Neural cell (in vitro differentiated cells): ENCODE measurements around the gene TCN2. TPM values are rescaled to one million over a fixed set of nuclear protein-coding genes. Genes with fewer than 3 reads are reported as not detected.

Experiments used
- H2AFZ ChIP-seq: fragments of 200-600, 300-800 bp; sonication (generic), shearing (Covaris generic); 2 replicates; pipeline ENCODE4 v1.6.0; 2014; ENCODE audit warnings: low read depth, mild to moderate bottlenecking, antibody characterized with exemption, low read length, moderate library complexity
- H3F3A ChIP-seq: fragments of 200-600 bp; shearing (Covaris generic); 2 replicates; pipeline ENCODE4 v1.6.1; 2016; ENCODE audit warnings: mild to moderate bottlenecking, moderate library complexity, mixed read lengths, antibody characterized with exemption, low read length; ENCODE audit not compliant: insufficient read depth, poor library complexity, severe bottlenecking
- H3K27ac ChIP-seq: fragments of 200-600, 300-800 bp; sonication (generic), shearing (Covaris generic); 2 replicates; pipeline ENCODE4 v1.5.1; 2014; ENCODE audit warnings: mild to moderate bottlenecking, low read length, moderate library complexity
- H3K27me3 ChIP-seq: fragments of 300-800, 200-600 bp; sonication (generic), shearing (Covaris generic); 2 replicates; pipeline ENCODE4 v1.6.0; 2014; ENCODE audit warnings: mild to moderate bottlenecking, low read depth, low read length, moderate library complexity; ENCODE audit not compliant: insufficient read depth
- H3K36me3 ChIP-seq: fragments of 300-800, 200-600 bp; sonication (generic), shearing (Covaris generic); 2 replicates; pipeline ENCODE4 v1.5.1; 2014; ENCODE audit warnings: mild to moderate bottlenecking, antibody characterized with exemption, low read length, moderate library complexity; ENCODE audit not compliant: insufficient read depth
- H3K4me2 ChIP-seq: fragments of 300-800, 200-600 bp; sonication (generic), shearing (Covaris generic); 2 replicates; pipeline ENCODE4 v1.6.0; 2014; ENCODE audit warnings: mild to moderate bottlenecking, low read length
- H3K4me3 ChIP-seq: fragments of 300-800, 200-600 bp; sonication (generic), shearing (Covaris generic); 2 replicates; pipeline ENCODE4 v1.5.1; 2014; ENCODE audit warnings: mild to moderate bottlenecking, low read length, moderate library complexity
- H3K79me2 ChIP-seq: fragments of 200-600 bp; shearing (Covaris generic); replicated peaks from 2 replicates; pipeline ENCODE4 v1.6.0; 2014; ENCODE audit warnings: mild to moderate bottlenecking, low read length, moderate library complexity; ENCODE audit not compliant: insufficient read depth
- H3K9ac ChIP-seq: fragments of 300-800, 200-600 bp; sonication (generic), shearing (Covaris generic); 2 replicates; pipeline ENCODE4 v1.6.1; 2016; ENCODE audit warnings: mild to moderate bottlenecking, low read length, mixed read lengths
- H3K9me2 ChIP-seq: fragments of 200-600 bp; shearing (Covaris generic); 2 replicates; pipeline ENCODE4 v1.6.1; 2016; ENCODE audit warnings: mild to moderate bottlenecking, low read length, mixed read lengths; ENCODE audit not compliant: insufficient read depth
- H3K9me3 ChIP-seq: fragments of 200-600, 300-800 bp; sonication (generic), shearing (Covaris generic); 2 replicates; pipeline ENCODE4 v1.6.1; 2016; ENCODE audit warnings: mild to moderate bottlenecking, mixed run types, low read length, moderate library complexity, mixed read lengths
- H4K20me1 ChIP-seq: fragments of 200-600 bp; shearing (Covaris generic); 2 replicates; pipeline ENCODE4 v1.6.1; 2016; ENCODE audit warnings: mild to moderate bottlenecking, mixed run types; ENCODE audit not compliant: insufficient read depth
- CTCF ChIP-seq: fragments of 450-650 bp; IDR thresholded peaks from 2 replicates; pipeline ENCODE4 v1.5.1; 2014; ENCODE audit warnings: antibody characterized with exemption, mild to moderate bottlenecking, moderate library complexity; ENCODE audit not compliant: poor library complexity, severe bottlenecking
- EP300 ChIP-seq: fragments of 450-650 bp; conservative IDR thresholded peaks from 2 replicates; pipeline ENCODE4 v1.6.1; 2014; ENCODE audit warnings: antibody characterized with exemption, mild to moderate bottlenecking, moderate library complexity; ENCODE audit not compliant: poor library complexity, severe bottlenecking
- EZH2 ChIP-seq: fragments of 200-600, 300-800 bp; shearing (Covaris generic), sonication (generic); IDR thresholded peaks from 2 replicates; pipeline ENCODE4 v1.6.1; 2014; ENCODE audit warnings: antibody characterized with exemption, low read length, borderline replicate concordance, mild to moderate bottlenecking; ENCODE audit not compliant: insufficient read depth, poor library complexity, severe bottlenecking
- MXI1 ChIP-seq: fragments of 450-650 bp; conservative IDR thresholded peaks from 2 replicates; pipeline ENCODE4 v1.6.1; 2014; ENCODE audit warnings: antibody characterized with exemption, mild to moderate bottlenecking; ENCODE audit not compliant: poor library complexity, severe bottlenecking
- POLR2AphosphoS5 ChIP-seq: IDR thresholded peaks from 2 replicates; pipeline ENCODE4 v1.6.1; 2012
- RAD21 ChIP-seq: fragments of 450-650 bp; conservative IDR thresholded peaks from 2 replicates; pipeline ENCODE4 v1.6.1; 2014; ENCODE audit warnings: antibody characterized with exemption, mild to moderate bottlenecking, moderate library complexity
- REST ChIP-seq: IDR thresholded peaks from 2 replicates; pipeline ENCODE4 v1.6.1; 2012; ENCODE audit warnings: borderline replicate concordance
- SMC3 ChIP-seq: fragments of 450-650 bp; conservative IDR thresholded peaks from 2 replicates; pipeline ENCODE4 v1.6.1; 2014; ENCODE audit warnings: antibody characterized with exemption, mild to moderate bottlenecking, moderate library complexity; ENCODE audit not compliant: poor library complexity
- TAF1 ChIP-seq: IDR thresholded peaks from 2 replicates; pipeline ENCODE4 v1.6.1; 2012; ENCODE audit warnings: low read depth
- polyA plus RNA-seq: library from polyadenylated mRNA; depleted of rRNA; stranded (reverse); fragments of >200 nt; gene quantifications from 2 replicates; pipeline ENCODE4 v1.2.3, GENCODE V29; 2014

The TCN2 gene
- polyA plus RNA-seq, 1 donor from 2014 or later, result 13.0 TPM

DNA sequence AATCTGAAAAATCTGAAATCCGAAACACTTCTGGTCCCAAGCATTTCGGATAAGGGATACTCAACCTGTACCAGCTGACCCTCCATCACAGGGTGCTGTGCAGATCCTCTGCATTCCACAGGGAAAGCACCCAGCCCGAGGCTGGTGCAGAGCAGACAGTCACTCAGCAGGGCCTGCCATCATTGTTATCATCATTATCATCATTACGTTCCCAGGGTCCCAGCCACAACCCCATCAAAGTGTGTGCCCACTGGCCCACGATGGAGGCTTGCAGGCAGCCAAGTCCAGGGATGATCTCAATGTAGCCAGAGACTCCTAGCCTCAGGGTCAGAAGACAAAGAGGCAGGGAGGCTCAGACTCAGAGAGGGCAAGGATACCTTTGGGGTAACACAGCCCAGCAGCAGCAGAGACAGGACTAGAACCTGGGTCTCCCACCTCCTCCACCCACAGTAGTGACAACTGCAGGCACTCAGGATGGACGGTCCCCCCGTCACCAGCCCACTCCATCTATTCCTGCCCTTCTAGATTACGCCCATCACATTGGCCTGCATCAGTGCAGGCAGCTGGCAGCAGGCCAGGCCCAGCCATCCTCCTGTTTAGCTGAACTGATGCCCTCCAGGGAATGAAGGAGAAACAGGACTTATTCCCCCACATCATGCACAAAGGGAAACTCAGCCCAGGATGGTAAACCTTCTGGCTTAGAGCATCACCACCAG is 42.8 kb upstream of the TCN2 start:
- Histone ChIP-seq H3K27me3 (no peaks in the 10 kb centered on the region), H3K4me2 (no peak overlapping the region), H3K9ac (no peak overlapping the region), H4K20me1 (no peaks in the 10 kb centered on the region), H3K4me3 (no peak overlapping the region), H3K79me2 (no peaks in the 10 kb centered on the region), H3K36me3 (no peaks in the 10 kb centered on the region), H2AFZ (no peak overlapping the region), H3K9me2 (no peaks in the 10 kb centered on the region), H3K9me3 (no peaks in the 10 kb centered on the region), H3K27ac (no peak overlapping the region), H3F3A (no peaks in the 10 kb centered on the region)
- TF ChIP-seq RAD21, result no peak
- TF ChIP-seq TAF1, result no peak
- no peak for TF ChIP-seq MXI1
- TF ChIP-seq EZH2, result no peak
- TF ChIP-seq POLR2AphosphoS5, result no peak
- TF ChIP-seq REST, result no peak
- TF ChIP-seq SMC3, result no peak
- TF ChIP-seq EP300, result no peak
- no peak for TF ChIP-seq CTCF

DNA sequence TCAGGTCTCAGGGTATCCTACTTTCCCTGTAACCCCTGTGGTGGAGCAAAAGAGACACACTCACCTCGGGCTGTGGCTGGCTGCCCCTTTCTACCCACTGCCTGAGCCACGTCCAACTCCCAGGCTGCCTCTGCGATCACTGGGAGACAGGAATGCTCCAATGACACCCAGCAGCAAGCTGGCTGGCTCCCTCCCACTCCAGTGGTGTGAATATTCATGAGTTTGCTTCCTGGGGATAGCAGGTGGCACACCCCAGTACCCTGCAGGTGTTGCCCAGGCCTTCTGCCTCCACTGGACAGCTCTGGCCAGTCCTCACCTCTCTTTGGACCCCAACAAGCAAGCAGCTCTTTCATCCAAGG is 42.2 kb upstream of the TCN2 start:
- Histone ChIP-seq H3K36me3 (no peaks in the 10 kb centered on the region), H3K4me2 (no peak overlapping the region), H3K9me2 (no peaks in the 10 kb centered on the region), H3K9ac (no peak overlapping the region), H2AFZ (no peak overlapping the region), H3F3A (no peaks in the 10 kb centered on the region), H4K20me1 (no peaks in the 10 kb centered on the region), H3K27me3 (no peaks in the 10 kb centered on the region), H3K9me3 (no peaks in the 10 kb centered on the region), H3K4me3 (no peak overlapping the region), H3K27ac (no peak overlapping the region), H3K79me2 (no peaks in the 10 kb centered on the region)
- TF ChIP-seq EP300 (no peak), POLR2AphosphoS5 (no peak), SMC3 (no peak)
